Embryonic facial prominence (tissue), 1 donor: ENCODE results near the gene SOX21.
"Not testable (repeated sequence)": the region's sequence is repeated elsewhere in the genome, so short reads cannot be mapped to it uniquely, and the experiment has no call there.

Experiments used
- DNase-seq: peaks from one replicate; pipeline ENCODE4 v3.0.0-alpha.2; 2016; ENCODE audit errors: extremely low spot score

SOX21 gene

DNA sequence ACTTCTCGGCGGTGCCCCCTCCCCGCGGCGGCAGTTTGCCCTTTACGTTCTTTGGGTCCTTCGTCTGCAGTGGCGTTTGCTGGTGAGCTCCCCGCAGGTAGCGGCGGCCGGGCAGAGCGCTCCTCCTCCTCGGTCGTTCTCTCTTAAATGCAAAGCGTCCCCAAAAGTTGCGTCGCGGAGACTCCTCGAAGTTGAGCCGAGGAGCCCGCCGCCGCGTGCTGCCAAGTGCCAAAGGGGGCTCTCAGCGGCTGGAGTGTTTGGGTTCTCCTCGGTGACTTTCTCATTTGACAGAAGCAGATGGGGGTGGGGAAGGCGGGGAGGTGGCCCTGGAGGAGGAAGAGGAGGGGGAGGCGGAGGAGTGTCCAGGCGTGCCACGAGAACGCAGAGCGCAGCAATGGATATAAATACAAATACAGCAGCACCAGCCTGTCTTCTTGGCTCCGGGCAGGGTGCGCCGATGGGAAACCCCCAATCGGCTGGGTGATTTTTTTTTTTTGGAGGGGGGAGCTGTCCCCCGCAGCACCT lies at the start of gene SOX21:
Gene SOX21, minus strand, starts transcription at position 259 of the 525 bp plus-strand sequence. CDS start 496 bp downstream, outside the sequence.
- no peak for DNase-seq

DNA sequence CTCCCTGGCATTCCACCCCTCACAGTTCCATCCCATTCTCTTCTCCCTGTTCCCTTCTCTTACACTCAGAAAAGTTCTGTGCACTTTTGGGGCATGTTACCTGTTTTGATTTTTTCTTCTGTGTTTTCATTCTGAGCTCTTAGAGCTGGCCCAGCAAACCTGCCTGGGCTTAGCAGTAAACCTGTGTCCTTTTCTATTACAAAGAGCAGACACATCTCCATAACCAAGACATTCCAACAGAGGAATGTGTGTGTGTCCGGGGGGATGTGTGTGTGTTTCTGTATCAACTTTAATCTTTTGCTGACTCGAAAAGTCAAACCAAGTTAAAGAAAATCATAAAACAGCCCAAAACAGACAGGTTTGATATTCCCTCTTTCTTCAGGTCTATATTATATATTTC lies 49.1 kb upstream of the SOX21 start:
- no peak for DNase-seq

DNA sequence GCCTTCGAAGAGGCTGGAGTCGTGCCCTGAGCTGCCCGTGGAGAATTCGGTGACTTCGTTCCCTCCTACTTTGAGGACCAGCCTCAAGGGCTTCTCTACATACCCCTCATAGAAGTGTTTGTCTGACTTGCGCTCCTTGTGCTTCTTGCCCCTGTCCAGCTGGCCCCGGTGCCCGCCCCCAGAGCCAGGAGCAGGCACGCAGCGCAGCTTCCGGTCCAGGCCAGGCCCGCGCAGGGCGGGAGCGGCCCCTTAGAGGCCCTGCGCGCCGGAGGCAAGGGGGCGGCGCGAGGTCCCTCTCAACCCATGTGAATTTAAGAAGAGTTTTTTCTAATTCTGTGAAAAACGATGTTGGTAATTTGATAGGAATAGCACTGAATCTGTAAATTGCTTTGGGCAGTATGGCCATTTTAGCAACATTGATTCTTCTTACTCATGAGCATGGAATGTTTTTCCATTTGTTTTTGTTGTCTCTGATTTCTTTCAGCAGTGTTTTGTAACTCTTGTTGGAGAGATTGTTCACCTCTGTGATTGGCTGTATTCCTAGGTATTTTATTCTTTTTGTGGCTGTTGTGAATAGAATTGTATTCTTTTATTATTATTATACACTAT lies 46.9 kb upstream of the SOX21 start:
- DNase-seq: no peak

- DNase-seq: no peak
Observed at GRCh38 chr13:94758436-94758960, 46.2 kb upstream of the SOX21 start.

GRCh38 chr13:94753327-94753726 lies 41.0 kb upstream of the SOX21 start:
- DNase-seq: no peak

GRCh38 chr13:94749162-94749561 lies 36.8 kb upstream of the SOX21 start:
- DNase-seq: no peak

- DNase-seq: no peak
Observed at GRCh38 chr13:94739235-94739634, 26.9 kb upstream of the SOX21 start.

DNA sequence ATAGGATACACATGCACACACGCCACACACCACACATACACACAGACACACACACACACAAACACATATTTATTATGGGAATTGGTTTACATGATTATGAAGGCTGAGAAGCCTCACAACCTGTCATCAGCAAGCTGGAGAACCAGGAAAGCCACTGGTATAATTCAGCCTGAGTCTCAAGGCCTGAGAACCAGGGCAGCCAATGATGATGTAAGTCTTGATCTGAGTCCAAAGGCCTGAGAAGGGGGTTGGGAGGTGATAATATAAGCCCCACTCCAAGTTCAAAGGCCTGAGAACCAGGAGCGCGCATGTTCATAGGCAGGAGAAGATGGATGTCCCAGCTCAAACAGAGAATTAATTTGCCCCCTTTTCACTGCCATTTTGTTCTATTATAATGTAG lies 18.7 kb upstream of the SOX21 start:
- no peak for DNase-seq

DNA sequence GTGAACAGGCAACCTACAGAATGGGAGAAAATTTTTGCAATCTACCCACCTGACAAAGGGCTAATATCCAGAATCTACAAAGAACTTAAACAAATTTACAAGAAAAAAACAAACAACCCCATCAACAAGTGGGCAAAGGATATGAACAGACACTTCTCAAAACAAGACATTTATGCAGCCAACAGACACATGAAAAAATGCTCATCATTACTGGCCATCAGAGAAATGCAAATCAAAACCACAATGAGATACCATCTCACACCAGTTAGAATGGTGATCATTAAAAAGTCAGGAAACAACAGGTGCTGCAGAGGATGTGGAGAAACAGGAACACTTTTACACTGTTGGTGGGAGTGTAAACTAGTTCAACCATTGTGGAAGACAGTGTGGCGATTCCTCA lies 17.6 kb upstream of the SOX21 start:
- not testable (repeated sequence) for DNase-seq

DNA sequence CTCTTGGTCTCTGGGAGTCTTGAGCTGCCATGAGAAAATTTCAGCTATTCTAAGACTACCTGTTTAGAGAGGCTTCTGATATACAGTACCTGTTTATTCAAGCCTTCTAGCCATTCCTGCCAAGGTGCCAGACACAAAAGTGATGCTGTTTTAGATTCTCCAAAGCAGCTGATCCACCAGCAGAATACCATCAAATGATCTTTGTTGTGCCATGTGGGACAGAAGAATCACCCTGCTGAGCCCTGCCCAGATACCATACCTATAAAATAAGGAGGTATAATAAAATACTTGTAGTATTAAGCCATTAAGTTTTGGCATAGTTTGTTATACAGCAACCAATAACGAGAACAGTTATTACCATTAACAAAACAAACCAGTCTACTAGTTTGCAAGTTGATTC lies 14.1 kb upstream of the SOX21 start:
- DNase-seq: no peak

DNA sequence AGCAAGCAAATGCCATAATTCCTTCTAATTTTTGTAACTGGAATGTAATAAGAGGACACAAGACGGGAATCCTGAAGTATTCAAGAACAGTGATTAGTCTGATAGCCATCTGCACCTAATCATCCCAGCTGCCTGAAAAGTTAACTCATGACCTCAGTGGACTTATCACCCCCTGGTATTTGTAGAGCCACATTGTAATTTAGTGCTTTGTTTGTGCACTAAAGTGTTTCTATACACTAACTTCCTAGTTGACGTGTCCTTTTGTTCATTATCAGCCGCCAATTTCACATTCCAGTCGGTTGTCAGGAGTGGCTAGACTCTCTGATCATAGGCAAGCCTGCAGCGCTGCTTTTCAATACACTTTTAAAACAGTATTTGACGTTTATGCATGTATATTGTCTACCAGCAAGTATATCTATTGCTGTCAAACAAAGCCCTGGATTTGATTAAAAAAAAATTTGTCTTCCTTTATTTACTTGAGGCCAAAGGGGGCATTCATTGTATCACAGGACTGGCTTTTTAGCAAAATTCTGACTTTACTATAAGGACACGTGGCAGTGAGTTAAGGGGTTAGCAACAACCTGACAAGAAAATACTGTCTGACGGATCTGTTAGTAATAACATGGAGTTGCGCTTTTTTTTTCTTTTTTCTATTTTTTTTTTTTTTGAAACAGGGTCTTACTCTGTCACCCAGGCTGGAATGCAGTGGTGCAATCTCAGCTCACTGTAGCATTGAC lies 10.4 kb upstream of the SOX21 start:
- no peak for DNase-seq

DNA sequence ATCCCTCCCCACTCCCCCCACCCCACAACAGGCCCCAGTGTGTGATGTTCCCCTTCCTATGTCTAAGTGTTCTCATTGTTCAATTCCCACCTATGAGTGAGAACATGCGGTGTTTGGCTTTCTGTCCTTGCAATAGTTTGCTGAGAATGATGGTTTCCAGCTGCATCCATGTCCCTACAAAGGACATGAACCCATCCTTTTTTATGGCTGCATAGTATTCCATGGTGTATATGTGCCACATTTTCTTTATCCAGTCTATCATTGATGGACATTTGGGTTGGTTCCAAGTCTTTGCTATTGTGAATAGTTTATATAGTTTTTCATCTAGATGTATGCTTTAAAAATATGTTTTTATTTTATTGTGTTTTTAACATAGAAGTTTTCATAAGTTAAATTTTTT lies 6.4 kb upstream of the SOX21 start:
- DNase-seq: not testable (repeated sequence)

- no peak for DNase-seq
Observed at GRCh38 chr13:94717916-94718315, 5.6 kb upstream of the SOX21 start.

- DNase-seq: no peak
Observed at GRCh38 chr13:94716016-94716415, 3.7 kb upstream of the SOX21 start.

DNA sequence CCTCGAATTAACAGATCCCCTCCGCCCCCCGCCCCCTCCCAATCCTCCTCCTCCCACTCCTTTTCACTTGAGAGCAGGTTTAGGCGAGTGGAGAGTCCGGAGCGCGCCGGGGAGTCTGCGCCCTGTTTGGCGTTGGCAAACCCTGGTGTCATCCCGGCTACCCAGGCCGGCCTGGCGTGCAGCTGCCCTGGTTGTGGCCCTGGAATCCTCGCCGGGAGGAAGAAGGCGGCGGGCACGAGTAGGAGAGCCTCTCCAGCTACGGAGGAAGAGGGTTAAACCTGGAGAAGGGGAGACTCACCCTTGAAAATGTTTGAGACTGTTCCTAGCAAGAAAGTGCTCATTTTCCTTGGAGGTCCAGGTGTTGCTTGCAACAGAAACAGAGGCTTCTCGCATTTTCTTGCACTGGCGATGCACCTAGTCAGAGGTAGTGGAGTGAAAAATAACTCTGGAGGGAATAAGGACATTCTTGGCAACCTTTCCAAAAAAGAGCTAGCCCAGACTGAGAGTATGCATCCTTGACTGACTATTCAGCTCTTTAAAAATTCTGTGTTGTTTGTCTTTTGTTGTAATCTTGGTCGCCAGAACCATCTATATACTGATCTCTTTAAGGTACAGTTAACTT lies 1.3 kb upstream of the SOX21 start:
- no peak for DNase-seq

DNA sequence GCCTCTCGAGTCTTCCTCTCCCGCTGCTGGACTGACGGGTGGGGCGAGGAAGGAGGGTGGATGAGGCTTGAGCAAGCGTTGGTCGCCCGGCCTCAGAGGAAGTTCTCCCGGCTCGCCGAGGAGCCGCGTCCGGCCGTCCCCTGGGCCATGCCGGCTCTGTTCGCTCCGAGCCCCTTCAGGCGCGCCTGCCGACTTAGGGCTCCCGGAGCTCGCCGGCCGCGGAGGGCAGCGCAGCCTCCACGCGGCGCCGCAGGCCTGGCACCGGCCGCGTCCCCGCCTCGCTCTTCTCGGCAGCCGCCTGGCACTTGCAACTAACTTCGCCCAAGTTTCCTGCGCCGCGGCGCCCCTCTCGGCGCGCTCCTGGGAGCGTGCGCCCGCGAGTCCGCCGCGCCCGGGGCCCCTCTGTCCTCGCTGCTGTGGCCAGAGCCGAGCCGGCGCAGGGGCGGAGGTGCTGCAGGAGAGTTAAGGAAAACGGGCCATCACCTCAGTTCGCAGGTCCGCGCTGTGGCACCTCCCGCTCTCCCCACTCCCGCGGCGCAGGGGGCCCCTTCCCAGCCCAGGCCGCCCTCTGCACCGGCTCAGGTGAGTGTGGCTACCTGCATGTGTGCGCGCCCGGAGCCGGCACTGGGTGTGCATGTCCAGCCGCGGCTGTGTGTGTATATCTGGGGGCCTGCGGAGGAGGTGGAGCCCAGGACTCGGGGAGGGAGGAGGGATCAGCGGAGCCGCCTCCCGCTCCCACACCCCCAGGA lies 641 bp upstream of the SOX21 start:
- no peak for DNase-seq

- no peak for DNase-seq
Observed at GRCh38 chr13:94711561-94712286, 621 bp downstream of the SOX21 start.

- DNase-seq: no peak
Observed at GRCh38 chr13:94710881-94711560, 1.3 kb downstream of the SOX21 start.

- DNase-seq: no peak
Observed at GRCh38 chr13:94710065-94710781, 2.1 kb downstream of the SOX21 start.
